GM23338 (cell line): Measurements from ENCODE around the gene FXYD2. TPM values are rescaled to one million over a fixed set of nuclear protein-coding genes. Genes with fewer than 3 reads are reported as not detected.

Experiments used
- ATAC-seq: fragments of 200-7000 bp; cut with Tn5 transposase; 3 replicates; pipeline ENCODE4 v1.9.1; 2020
- DNase-seq: peaks from one replicate; pipeline ENCODE4 v3.0.0-alpha.2; 2015; ENCODE audit warnings: low spot score
- H2AFZ ChIP-seq: fragments of 200-600 bp; sonication (generic); 2 replicates; pipeline ENCODE4 v1.8.0; 2016; ENCODE audit warnings: antibody characterized with exemption, mild to moderate bottlenecking, moderate library complexity
- H3F3A ChIP-seq: fragments of 200-600 bp; sonication (generic); replicated peaks from 2 replicates; pipeline ENCODE4 v1.8.0; 2017; ENCODE audit warnings: antibody characterized with exemption, mixed run types, low read depth
- H3K27ac ChIP-seq: fragments of 200-600 bp; sonication (generic); 2 replicates; pipeline ENCODE4 v1.6.1; 2016; ENCODE audit warnings: low read depth
- H3K27me3 ChIP-seq: fragments of 200-600 bp; sonication (generic); 2 replicates; pipeline ENCODE4 v1.8.0; 2016; ENCODE audit warnings: mild to moderate bottlenecking, mixed run types, moderate library complexity; ENCODE audit not compliant: insufficient read depth
- H3K36me3 ChIP-seq: fragments of 200-600 bp; sonication (generic); 2 replicates; pipeline ENCODE4 v1.8.0; 2016; ENCODE audit warnings: mild to moderate bottlenecking; ENCODE audit not compliant: insufficient read depth
- H3K4me1 ChIP-seq: fragments of 200-600 bp; sonication (generic); 2 replicates; pipeline ENCODE4 v1.8.0; 2016; ENCODE audit warnings: mild to moderate bottlenecking, moderate library complexity; ENCODE audit not compliant: insufficient read depth
- H3K4me2 ChIP-seq: fragments of 200-600 bp; sonication (generic); 2 replicates; pipeline ENCODE4 v1.7.1; 2017; ENCODE audit warnings: mixed run types
- H3K4me3 ChIP-seq: fragments of 200-600 bp; sonication (generic); 2 replicates; pipeline ENCODE4 v1.6.1; 2016; ENCODE audit warnings: mixed run types
- H3K79me2 ChIP-seq: fragments of 200-600 bp; sonication (generic); replicated peaks from 2 replicates; pipeline ENCODE4 v1.8.0; 2017; ENCODE audit warnings: mild to moderate bottlenecking; ENCODE audit not compliant: insufficient read depth
- H3K9me2 ChIP-seq: fragments of 200-600 bp; sonication (generic); 2 replicates; pipeline ENCODE4 v1.8.0; 2017; ENCODE audit not compliant: insufficient read depth
- H4K20me1 ChIP-seq: fragments of 200-600 bp; sonication (generic); replicated peaks from 2 replicates; pipeline ENCODE4 v1.8.0; 2017; ENCODE audit warnings: mild to moderate bottlenecking; ENCODE audit not compliant: insufficient read depth
- H3K27ac Mint-ChIP-seq: 2 replicates; pipeline ENCODE4 v1.8.0; 2020; ENCODE audit warnings: inconsistent platforms, mild to moderate bottlenecking, moderate library complexity, mixed read lengths
- H3K27me3 Mint-ChIP-seq: 3 replicates; pipeline ENCODE4 v1.8.0; 2022; ENCODE audit warnings: low read depth, mild to moderate bottlenecking, moderate library complexity, mixed read lengths, inconsistent platforms; ENCODE audit not compliant: insufficient read depth, poor library complexity
- H3K36me3 Mint-ChIP-seq: 3 replicates; pipeline ENCODE4 v1.8.0; 2021; ENCODE audit warnings: low read depth, mild to moderate bottlenecking, inconsistent platforms, moderate library complexity, mixed read lengths
- H3K4me1 Mint-ChIP-seq: 3 replicates; pipeline ENCODE4 v1.8.0; 2020; ENCODE audit warnings: mild to moderate bottlenecking, inconsistent platforms, mixed read lengths
- H3K4me3 Mint-ChIP-seq: 3 replicates; pipeline ENCODE4 v1.8.0; 2021; ENCODE audit warnings: moderate library complexity, mild to moderate bottlenecking, inconsistent platforms, mixed read lengths
- H3K9me3 Mint-ChIP-seq: 3 replicates; pipeline ENCODE4 v1.8.0; 2020; ENCODE audit warnings: moderate library complexity, mild to moderate bottlenecking, inconsistent platforms, mixed read lengths
- CREB1 ChIP-seq: fragments of 250-450 bp; sonication (Bioruptor Pico); IDR thresholded peaks from 2 replicates; pipeline ENCODE4 v1.5.0; 2020; ENCODE audit warnings: low read depth, mild to moderate bottlenecking, moderate library complexity
- CTCF ChIP-seq, 2 experiments: fragments of 200-600 bp in 1 of 2; sonication (generic) in 1 of 2; conservative IDR thresholded peaks; 2 replicates each; pipeline versions ENCODE4 v1.5.1 to v1.6.1; 2016 to 2017; ENCODE audit warnings: antibody characterized with exemption in 2 of 2, low read depth in 2 of 2, mild to moderate bottlenecking in 2 of 2, moderate library complexity in 1 of 2
- EZH2phosphoT487 ChIP-seq: fragments of 200-600 bp; sonication (generic); IDR thresholded peaks from one replicate; pipeline ENCODE4 v1.8.1; 2018; ENCODE audit warnings: antibody characterized with exemption; ENCODE audit not compliant: unreplicated experiment
- REST ChIP-seq: IDR thresholded peaks from one replicate; pipeline ENCODE4 v1.6.1; 2018; ENCODE audit warnings: antibody characterized with exemption; ENCODE audit not compliant: unreplicated experiment
- ZNF331 ChIP-seq: fragments of 250-450 bp; sonication (Bioruptor Pico); IDR thresholded peaks from 2 replicates; pipeline ENCODE4 v1.5.0; 2020; ENCODE audit warnings: low read depth, mild to moderate bottlenecking, moderate library complexity
- ZNF462 ChIP-seq: fragments of 250-450 bp; sonication (Bioruptor Pico); IDR thresholded peaks from 2 replicates; pipeline ENCODE4 v1.5.0; 2020; ENCODE audit warnings: mild to moderate bottlenecking, moderate library complexity
- polyA plus RNA-seq: library from polyadenylated mRNA; unstranded; fragments of >200 nt; fragmentation: Nextera tagmentation; extraction: Ambion mirVana; gene quantifications from 2 replicates; pipeline ENCODE4 v1.2.1, GENCODE V29; 2016
- total RNA-seq: library from RNA; depleted of rRNA; stranded (reverse); fragments of >200 nt; shearing (Covaris generic); gene quantifications from 2 replicates; pipeline ENCODE4 v1.2.3, GENCODE V29; 2014

Gene FXYD2
- total and polyA plus RNA-seq, 2 experiments from 2014 or later, result 0.59 to 1.4 TPM

- Mint-ChIP-seq H3K9me3 (no peaks in the 10 kb centered on the region; the same call in 2 of the 3 replicates), H3K36me3 (no peaks in the 10 kb centered on the region), H3K4me1 (peaks cover 28% of the 10 kb centered on the region), H3K27ac (no peak overlapping the region), H3K4me3 (no peak overlapping the region), H3K27me3 (no peaks in the 10 kb centered on the region)
- no peaks in the 10 kb centered on the region for H3K9me2 ChIP-seq
- peaks cover 18% of the 10 kb centered on the region for H4K20me1 ChIP-seq
- no peaks in the 10 kb centered on the region for H3K36me3 ChIP-seq
- H3K79me2 ChIP-seq, result peaks cover 32% of the 10 kb centered on the region
- H3K4me3 ChIP-seq, result no peak overlapping the region
- no peak overlapping the region for H2AFZ ChIP-seq
- TF ChIP-seq CREB1 (CRISPR knock-in tag) (no peak), EZH2phosphoT487 (no peak), REST (no peak), CTCF (conservative IDR thresholded peaks at IDR 0.05; ENCODE audit: low read depth in 2 of 2) (no peak)
- no peak for DNase-seq
- H3K4me1 ChIP-seq, result peaks cover 20% of the 10 kb centered on the region
- no peak overlapping the region for H3K27ac ChIP-seq
- ATAC-seq, result no peak
- no peak overlapping the region for H3K4me2 ChIP-seq
- H3K27me3 ChIP-seq, result no peaks in the 10 kb centered on the region
- no peaks in the 10 kb centered on the region for H3F3A ChIP-seq
Observed at GRCh38 chr11:117863383-117863782, 38.8 kb upstream of the FXYD2 start.

GRCh38 chr11:117862753-117863152 lies 38.2 kb upstream of the FXYD2 start:
- Mint-ChIP-seq H3K4me1 (peaks cover 26% of the 10 kb centered on the region), H3K27me3 (no peaks in the 10 kb centered on the region), H3K4me3 (no peak overlapping the region), H3K36me3 (no peaks in the 10 kb centered on the region), H3K9me3 (no peaks in the 10 kb centered on the region; the same call in 2 of the 3 replicates), H3K27ac (no peak overlapping the region)
- Histone ChIP-seq H3K36me3 (no peaks in the 10 kb centered on the region), H3K27ac (no peak overlapping the region), H3K4me2 (no peak overlapping the region), H3K4me1 (peaks cover 18% of the 10 kb centered on the region), H4K20me1 (peaks cover 12% of the 10 kb centered on the region), H3K79me2 (peaks cover 28% of the 10 kb centered on the region), H3K4me3 (no peak overlapping the region), H2AFZ (no peak overlapping the region), H3F3A (no peaks in the 10 kb centered on the region), H3K9me2 (no peaks in the 10 kb centered on the region), H3K27me3 (no peaks in the 10 kb centered on the region)
- DNase-seq (no peak), ATAC-seq (no peak)
- TF ChIP-seq CREB1 (CRISPR knock-in tag) (no peak), ZNF462 (CRISPR knock-in tag) (no peak), REST (no peak), ZNF331 (CRISPR knock-in tag) (no peak)
